GM12872 (cell line): ENCODE measurements around the gene ZDBF2.

ENCODE experiments used
- TF ChIP-seq, protein P1 (sequence below): IDR thresholded peaks from 3 replicates; pipeline ENCODE4 v1.5.1; 2011; ENCODE audit warnings: low read depth, mild to moderate bottlenecking, low read length, moderate library complexity; ENCODE audit not compliant: insufficient read depth

ZDBF2 gene

GRCh38 chr2:206323033-206323432 lies 48.6 kb downstream of the ZDBF2 start:
- TF ChIP-seq, protein P1, sequence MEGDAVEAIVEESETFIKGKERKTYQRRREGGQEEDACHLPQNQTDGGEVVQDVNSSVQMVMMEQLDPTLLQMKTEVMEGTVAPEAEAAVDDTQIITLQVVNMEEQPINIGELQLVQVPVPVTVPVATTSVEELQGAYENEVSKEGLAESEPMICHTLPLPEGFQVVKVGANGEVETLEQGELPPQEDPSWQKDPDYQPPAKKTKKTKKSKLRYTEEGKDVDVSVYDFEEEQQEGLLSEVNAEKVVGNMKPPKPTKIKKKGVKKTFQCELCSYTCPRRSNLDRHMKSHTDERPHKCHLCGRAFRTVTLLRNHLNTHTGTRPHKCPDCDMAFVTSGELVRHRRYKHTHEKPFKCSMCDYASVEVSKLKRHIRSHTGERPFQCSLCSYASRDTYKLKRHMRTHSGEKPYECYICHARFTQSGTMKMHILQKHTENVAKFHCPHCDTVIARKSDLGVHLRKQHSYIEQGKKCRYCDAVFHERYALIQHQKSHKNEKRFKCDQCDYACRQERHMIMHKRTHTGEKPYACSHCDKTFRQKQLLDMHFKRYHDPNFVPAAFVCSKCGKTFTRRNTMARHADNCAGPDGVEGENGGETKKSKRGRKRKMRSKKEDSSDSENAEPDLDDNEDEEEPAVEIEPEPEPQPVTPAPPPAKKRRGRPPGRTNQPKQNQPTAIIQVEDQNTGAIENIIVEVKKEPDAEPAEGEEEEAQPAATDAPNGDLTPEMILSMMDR: no peak

DNA sequence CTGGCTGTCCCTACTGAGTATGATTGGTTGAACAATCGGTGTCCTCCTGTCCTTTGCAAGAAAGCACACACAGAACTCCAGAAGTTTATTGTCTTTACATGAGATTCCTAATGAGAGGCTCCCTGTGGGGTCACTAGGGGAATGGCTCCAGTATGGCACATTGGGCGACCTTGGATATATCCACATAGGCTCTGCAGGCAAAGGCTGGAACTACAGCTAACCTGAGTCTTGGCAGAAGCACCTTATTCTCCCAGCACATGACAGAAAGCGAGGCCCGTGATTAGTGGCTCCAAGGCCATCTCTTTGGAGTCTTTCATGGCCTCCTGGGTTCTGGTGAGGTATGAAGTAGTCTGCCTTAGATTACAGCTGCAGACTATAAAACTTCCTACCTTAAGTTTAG lies 49.0 kb downstream of the ZDBF2 start:
- TF ChIP-seq, protein P1: no peak

GRCh38 chr2:206324869-206325268 lies 50.4 kb downstream of the ZDBF2 start:
- TF ChIP-seq, protein P1: no peak

DNA sequence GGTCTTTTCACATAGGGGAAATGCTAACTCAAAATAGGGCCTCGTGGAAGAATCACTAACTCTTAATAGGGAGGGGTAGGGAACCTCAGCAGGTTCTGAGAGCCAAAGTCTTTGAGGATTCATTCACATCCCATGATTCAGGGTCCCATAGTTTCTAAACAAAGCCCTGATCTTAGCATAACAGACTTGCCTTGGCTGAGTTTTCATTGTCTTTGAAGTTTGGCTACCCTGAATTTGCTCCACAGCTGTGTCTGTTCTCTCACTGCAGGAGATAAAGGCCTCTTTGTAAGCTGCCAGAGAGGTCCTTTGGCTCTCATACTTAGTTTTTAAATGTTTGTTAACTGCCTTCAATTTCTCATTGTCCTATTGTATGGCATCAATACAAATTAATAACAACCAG lies 54.5 kb downstream of the ZDBF2 start:
- TF ChIP-seq, protein P1: no peak

DNA sequence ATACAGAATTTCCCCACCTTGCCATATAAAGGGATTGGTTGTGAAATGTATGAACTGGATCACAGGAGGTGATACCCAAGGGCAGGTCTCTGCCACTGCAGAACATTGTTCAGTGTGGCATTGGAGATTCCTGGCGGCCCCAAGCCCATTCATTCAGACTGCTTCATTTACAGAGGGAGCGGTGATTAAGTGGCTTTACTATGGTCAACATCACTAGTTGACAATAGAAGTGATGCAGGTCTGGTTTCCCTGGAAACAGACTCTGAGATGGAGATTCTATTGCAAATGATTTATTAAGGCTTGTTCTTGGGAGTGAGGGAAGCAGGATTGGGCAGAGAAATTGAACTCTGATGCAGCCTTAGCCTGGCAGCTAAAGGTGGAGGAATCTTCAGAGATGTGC lies 62.4 kb downstream of the ZDBF2 start:
- TF ChIP-seq, protein P1: no peak

DNA sequence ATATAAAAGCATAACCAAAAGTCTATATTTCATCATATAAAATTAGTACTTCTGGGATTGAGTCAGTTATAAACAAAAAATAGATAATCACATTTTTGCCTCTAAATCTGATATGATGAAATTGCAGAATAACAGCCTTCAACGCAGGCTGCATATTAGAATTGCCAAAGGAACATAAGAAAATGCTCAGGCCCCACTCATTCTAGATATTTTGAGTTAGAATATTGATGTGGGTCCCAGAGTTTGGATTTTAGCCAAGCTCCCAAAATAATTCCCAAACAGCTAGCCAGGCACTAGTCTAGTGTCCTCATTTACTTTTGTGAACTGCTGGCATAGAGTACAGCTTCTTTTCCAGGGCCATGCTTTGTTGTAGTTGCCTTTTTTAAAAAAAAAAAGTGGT lies 63.5 kb downstream of the ZDBF2 start:
- TF ChIP-seq, protein P1: no peak

GRCh38 chr2:206341396-206341795 lies 66.9 kb downstream of the ZDBF2 start:
- TF ChIP-seq, protein P1: no peak

DNA sequence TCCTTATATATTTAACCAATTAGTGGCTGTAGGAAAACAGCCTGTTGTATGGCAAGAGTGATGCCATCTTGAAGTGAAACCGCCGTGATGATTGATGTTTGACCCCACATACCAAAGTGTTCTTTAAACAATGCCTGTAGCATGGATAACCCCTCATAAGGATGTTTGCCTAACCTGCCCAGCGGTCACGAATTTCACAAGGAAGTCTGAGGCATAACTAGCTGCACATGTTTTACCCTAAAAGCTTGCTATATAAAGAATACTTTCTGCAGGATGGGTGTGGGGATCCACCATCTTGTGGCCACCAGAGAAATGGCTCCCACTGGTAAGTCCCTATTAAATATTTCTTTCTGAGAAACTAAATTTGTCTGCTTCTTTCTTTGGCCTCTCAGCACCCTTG lies 68.7 kb downstream of the ZDBF2 start:
- TF ChIP-seq, protein P1: no peak
